ENCODE measurements around the gene RPL22L1. TPM values are rescaled to one million over a fixed set of nuclear protein-coding genes. Genes with fewer than 3 reads are reported as not detected.

RPL22L1 gene
- total RNA-seq, 4 donors from 2014 or later: 19.3 to 76.1 (median 51.9) TPM

DNA sequence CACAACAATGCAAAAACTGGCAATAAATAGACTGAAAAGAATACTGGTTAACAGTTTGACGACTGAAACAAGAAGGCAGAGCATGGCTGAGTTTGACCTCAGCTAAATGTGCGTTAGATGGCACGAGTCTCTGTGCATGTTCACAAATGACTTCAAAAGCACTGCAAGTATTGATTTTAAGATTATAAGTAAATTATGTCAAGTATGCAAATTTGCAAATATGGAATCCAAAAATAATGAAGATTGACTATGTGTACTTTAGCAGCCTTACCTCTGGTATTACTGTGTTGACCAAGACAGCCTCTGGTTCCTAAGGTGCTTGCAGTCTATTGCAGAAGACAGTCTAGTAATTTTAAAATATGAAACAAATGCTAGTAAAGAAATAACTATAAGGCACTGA is 41.1 kb upstream of the RPL22L1 start:
- ATAC-seq: no peak
- TF ChIP-seq, protein P1, sequence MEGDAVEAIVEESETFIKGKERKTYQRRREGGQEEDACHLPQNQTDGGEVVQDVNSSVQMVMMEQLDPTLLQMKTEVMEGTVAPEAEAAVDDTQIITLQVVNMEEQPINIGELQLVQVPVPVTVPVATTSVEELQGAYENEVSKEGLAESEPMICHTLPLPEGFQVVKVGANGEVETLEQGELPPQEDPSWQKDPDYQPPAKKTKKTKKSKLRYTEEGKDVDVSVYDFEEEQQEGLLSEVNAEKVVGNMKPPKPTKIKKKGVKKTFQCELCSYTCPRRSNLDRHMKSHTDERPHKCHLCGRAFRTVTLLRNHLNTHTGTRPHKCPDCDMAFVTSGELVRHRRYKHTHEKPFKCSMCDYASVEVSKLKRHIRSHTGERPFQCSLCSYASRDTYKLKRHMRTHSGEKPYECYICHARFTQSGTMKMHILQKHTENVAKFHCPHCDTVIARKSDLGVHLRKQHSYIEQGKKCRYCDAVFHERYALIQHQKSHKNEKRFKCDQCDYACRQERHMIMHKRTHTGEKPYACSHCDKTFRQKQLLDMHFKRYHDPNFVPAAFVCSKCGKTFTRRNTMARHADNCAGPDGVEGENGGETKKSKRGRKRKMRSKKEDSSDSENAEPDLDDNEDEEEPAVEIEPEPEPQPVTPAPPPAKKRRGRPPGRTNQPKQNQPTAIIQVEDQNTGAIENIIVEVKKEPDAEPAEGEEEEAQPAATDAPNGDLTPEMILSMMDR (IDR thresholded peaks at IDR 0.05): no peak
- TF ChIP-seq POLR2AphosphoS5 (IDR thresholded peaks at IDR 0.05) (no peak), POLR2A (IDR thresholded peaks at IDR 0.05) (no peak), EP300 (IDR thresholded peaks at IDR 0.05) (no peak)

DNA sequence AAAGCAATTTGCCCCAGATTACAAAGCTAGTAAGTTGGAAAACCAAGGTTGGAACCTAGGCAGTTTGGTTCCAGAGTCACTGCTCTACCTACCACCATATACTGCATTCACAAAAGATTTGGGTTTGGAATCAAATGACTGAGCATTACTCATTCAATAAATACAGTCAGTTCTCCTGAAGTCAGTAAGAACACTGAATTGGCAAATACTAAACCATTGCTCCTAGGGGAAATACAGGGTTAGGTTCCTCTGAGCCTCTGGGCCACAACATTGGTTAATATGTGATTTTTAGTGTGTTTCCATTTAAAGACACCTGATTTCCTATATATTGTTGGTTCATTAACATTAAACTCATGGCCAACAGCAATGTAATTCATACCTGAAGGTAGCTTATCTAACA is 40.5 kb upstream of the RPL22L1 start:
- Histone ChIP-seq H3K36me3 (no peaks in the 10 kb centered on the region), H3K27ac (no peak overlapping the region), H3K9me3 (peaks cover 0 to 26% (median 0%) of the 10 kb centered on the region in 3 donors), H3K4me3 (no peak overlapping the region), H3K4me1 (peaks cover 0 to 25% (median 4%) of the 10 kb centered on the region in 3 donors), H3K27me3 (no peaks in the 10 kb centered on the region)
- TF ChIP-seq POLR2AphosphoS5 (IDR thresholded peaks at IDR 0.05): no peak
- TF ChIP-seq EP300 (IDR thresholded peaks at IDR 0.05): no peak
- TF ChIP-seq, protein P1 (IDR thresholded peaks at IDR 0.05): no peak
- no peak for TF ChIP-seq POLR2A (IDR thresholded peaks at IDR 0.05)
- no peak for ATAC-seq

More for the DNA sequence above, 41.1 kb upstream of the RPL22L1 start:
- no peak overlapping the region for H3K27ac ChIP-seq
- H3K4me1 ChIP-seq: peaks cover 0 to 25% (median 4%) of the 10 kb centered on the region in 3 donors
- H3K9me3 ChIP-seq: peaks cover 0 to 26% (median 0%) of the 10 kb centered on the region in 3 donors
- H3K4me3 ChIP-seq: no peak overlapping the region
- WGBS, 2 donors (ENCODE audit: low coverage in 1 of 2): 89 to 96% methylated on average over 3 of the region's 3 CpGs
- no peaks in the 10 kb centered on the region for H3K36me3 ChIP-seq
- H3K27me3 ChIP-seq: no peaks in the 10 kb centered on the region

DNA sequence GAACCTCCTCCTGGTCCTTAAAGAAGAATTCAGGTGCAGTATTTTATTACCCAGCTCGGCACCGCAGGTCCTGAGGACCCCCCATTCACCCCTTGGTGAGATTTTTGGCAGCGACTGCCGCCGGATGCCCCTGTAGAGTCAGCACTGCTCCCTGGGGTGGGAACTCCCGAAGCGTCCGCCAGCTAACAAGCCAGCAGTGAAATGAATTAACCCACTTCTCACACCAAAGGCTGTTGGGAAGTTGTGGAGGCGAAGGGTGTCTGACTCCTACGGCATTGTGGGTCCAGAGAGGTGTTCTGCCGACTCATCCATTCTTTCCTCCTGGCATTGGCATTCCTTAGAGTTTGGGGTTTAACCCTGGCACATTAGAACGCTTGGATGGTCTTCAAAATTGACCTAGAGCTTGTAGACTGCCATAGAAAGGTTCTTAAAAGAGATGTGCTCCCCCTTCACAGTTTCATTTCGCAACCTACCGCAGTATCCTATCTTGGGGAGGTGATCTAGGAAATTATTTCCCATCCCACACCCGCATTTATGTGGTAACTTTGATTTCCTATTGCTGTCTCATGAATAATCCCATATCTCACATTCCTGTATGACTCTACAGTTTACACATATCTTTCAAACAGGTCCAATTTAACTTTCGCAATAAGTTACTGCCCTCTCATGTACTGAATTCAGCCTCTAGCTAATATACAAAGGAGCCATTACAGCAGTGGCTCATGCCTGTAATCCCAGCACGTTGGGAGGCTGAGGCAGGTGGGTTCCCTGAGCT is 39.3 kb upstream of the RPL22L1 start:
- Histone ChIP-seq H3K9me3 (peaks cover 0 to 26% (median 0%) of the 10 kb centered on the region in 3 donors), H3K4me1 (peaks cover 0 to 25% (median 4%) of the 10 kb centered on the region in 3 donors), H3K4me3 (peak overlapping the region in 1 of 2 donors; percentile 84), H3K27me3 (no peaks in the 10 kb centered on the region), H3K27ac (peak overlapping the region in 3 of 4 donors; percentile 59 to 84 (median 83)), H3K36me3 (no peaks in the 10 kb centered on the region)
- ATAC-seq: peak; percentile 44
- WGBS, 2 donors (ENCODE audit: low coverage in 1 of 2): 0 to 78% methylated on average over 1 to 8 of the region's 17 CpGs
- TF ChIP-seq EP300 (IDR thresholded peaks at IDR 0.05) (no peak), POLR2A (IDR thresholded peaks at IDR 0.05) (no peak), POLR2AphosphoS5 (IDR thresholded peaks at IDR 0.05) (peak; percentile 45)
- TF ChIP-seq, protein P1 (IDR thresholded peaks at IDR 0.05): no peak

DNA sequence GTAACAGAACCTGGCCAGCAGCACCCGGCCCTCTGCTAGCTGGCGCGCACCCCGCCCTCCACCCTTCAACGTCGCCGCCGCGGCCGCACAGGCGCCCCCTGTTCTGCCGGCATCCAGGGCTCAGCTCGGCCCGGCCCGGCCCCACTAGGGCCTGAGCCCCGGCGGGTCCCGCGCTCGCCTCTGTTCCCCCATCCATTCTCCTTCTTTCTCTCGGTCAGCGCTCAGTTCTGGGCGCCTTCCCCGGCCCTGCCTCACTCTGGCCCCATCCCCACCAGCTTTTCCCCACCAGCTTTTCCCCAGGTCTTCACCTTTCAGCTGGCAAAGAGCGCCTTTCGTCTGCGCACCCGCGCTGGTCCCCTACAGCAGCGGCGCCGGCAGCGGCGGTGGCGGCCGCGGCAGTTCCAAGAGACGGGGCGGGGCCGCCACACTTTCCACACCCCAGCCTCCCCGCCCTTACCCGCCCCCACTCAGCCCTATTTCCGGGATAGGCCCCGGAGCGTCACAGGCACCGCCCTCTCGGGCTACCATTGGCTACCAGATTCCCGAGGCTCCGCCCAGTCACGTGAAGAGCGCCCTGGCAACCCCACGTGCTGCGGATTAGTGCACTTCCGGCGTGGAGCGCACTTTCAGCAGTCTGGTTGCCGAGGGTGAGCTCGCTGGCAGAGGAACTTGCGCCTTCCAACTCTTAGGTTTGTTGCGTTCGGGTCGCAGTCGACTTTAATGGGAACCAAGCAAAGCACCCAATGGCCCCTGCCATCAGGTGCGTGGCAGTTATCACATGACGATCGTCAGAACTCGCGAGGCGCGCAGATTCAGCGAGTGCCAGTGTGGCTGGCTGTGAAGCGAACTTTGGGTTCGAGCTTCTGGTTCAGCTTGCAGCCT is 38.5 kb upstream of the RPL22L1 start, which contains the start of gene EIF5A2:
TSS of gene EIF5A2 (minus strand) at position 403 of the 882 bp plus-strand sequence. CDS start 831 bp downstream, outside the sequence.
- WGBS, 2 donors (ENCODE audit: low coverage in 1 of 2): 0 to 35% methylated on average over 1 to 18 of the region's 73 CpGs
- Histone ChIP-seq H3K27ac (peak within 1 kb of the TSS; percentile 19 to 84 (median 71)), H3K4me1 (peaks cover 0 to 25% (median 4%) of the 10 kb centered on the region in 3 donors), H3K4me3 (peak within 1 kb of the TSS; percentile 62 to 84), H3K36me3 (no peaks in the 10 kb centered on the region), H3K9me3 (peaks cover 0 to 26% (median 0%) of the 10 kb centered on the region in 3 donors), H3K27me3 (no peaks in the 10 kb centered on the region)
- peak; percentile 24 to 41 for TF ChIP-seq POLR2A (IDR thresholded peaks at IDR 0.05)
- peak; percentile 65 for TF ChIP-seq POLR2AphosphoS5 (IDR thresholded peaks at IDR 0.05)
- TF ChIP-seq, protein P1 (IDR thresholded peaks at IDR 0.05): peak in 1 of 4 experiments; percentile 12
- TF ChIP-seq EP300 (IDR thresholded peaks at IDR 0.05): no peak
- peak; percentile 97 for ATAC-seq
